Fibroblast of skin of back (primary cell): ENCODE measurements around the gene NOS1.
A peak's percentile ranks its signal among the peaks of the same experiment; 100 is the strongest.

Experiments used
- DNase-seq: peaks from one replicate; pipeline ENCODE4 v3.0.0-alpha.2; 2013

NOS1 gene

GRCh38 chr12:117363056-117363662 lies 1.7 kb upstream of the NOS1 start:
- no peak for DNase-seq

- DNase-seq = no peak
Observed at GRCh38 chr12:117362391-117362790, 965 bp upstream of the NOS1 start.

- DNase-seq = no peak
Observed at GRCh38 chr12:117361905-117362304, 479 bp upstream of the NOS1 start.

DNA sequence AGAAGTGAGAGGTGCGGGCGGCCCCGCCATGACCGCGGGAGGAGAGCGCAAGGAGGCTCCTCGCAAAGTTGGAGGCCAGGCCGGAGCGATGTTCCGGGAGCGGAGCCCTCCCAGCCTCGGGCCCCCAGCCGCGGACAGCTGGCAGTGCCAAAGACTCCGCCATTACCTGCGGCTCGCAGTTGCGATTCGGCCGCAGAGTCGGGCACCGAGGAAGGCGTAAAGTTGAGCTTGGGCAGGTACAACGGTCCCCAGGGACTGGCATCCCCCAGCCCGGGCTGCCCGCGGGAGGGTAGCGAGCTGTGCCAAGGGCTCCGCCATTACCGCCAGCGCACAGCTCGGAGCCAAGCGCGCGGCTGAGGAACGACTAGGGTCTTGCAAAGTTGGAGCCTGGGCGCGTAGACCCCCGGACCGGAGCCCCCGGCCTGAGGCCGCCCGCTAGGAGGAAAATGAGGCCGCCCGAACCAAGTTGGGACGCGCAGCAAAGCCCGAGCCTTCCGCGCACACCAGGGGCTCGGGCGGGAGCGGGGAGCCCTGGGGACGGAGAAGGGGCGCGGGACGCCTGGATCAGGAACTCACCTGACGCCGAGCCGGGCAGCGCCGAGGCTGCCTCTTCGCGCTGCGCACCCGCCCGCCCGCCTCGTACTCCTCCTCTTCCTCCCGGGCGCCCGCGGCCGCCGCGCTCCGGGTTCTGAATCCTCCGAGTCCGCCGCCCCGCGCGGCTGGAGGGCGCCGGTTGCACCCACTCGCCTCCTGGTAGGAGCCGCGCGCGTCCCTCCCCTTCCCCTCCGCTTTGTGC lies 677 bp downstream of the NOS1 start:
- DNase-seq = no peak

DNA sequence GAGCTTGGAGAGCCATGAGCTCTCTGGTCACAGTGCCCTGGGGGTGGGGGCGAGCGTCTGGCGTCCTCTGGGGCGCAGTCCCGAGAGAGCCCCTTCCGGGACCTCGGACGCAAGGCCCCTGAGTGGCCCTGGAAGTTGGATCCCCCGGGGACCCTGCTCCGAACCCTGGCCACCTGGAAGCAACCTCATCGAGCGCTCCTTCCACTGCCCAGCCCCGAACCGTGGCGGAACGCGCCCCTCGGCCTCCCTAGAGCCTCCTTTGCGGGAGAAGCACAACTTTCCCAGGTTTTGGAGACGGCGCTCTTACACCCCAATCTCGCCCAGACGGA lies 1.2 kb downstream of the NOS1 start:
- no peak for DNase-seq

GRCh38 chr12:117359029-117359845 lies 2.2 kb downstream of the NOS1 start:
- DNase-seq = no peak

GRCh38 chr12:117356048-117356447 lies 5.4 kb downstream of the NOS1 start:
- peak; percentile 27 for DNase-seq

GRCh38 chr12:117352883-117353282 lies 8.5 kb downstream of the NOS1 start:
- DNase-seq = no peak

- no peak for DNase-seq
Observed at GRCh38 chr12:117352206-117352605, 9.2 kb downstream of the NOS1 start.

- no peak for DNase-seq
Observed at GRCh38 chr12:117350140-117350539, 11.3 kb downstream of the NOS1 start.

- DNase-seq = no peak
Observed at GRCh38 chr12:117347588-117347987, 13.8 kb downstream of the NOS1 start.

DNA sequence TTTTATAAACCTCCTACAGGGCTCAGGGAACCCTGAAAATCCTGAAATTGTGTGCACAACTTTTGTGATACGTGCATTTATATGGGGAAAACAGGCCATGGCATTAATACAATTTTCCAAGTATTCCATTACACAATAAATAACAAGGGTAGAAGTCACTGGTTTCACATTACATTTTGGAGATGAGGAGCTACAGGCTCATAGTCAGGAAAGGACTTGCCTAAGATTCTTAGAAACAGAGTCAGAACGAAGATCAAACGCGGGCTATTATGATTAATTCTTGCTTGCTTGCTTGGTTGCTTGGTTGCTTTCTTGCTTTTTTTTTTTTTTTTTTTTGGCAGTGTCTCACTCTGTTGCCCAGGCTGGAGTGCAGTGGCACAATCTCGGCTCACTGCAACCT lies 16.7 kb downstream of the NOS1 start:
- DNase-seq = no peak

DNA sequence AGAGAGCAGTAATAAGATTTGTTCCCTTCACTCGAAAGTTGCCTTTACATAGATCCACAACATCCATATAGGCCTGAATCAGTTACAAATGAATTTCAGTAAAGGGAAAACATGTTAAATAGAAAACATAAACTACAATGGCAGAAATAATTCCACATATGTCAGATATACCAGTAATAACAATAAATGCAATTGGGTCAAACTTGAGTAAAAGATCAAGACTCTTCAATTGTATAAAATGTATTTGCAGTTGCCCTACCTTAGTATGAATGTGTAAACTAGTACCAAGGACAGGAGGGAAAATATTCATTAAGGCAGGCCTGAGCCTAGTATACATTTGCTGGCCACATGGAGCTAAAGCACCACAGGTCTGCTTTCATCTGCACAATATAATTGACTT lies 17.6 kb downstream of the NOS1 start:
- DNase-seq = no peak

DNA sequence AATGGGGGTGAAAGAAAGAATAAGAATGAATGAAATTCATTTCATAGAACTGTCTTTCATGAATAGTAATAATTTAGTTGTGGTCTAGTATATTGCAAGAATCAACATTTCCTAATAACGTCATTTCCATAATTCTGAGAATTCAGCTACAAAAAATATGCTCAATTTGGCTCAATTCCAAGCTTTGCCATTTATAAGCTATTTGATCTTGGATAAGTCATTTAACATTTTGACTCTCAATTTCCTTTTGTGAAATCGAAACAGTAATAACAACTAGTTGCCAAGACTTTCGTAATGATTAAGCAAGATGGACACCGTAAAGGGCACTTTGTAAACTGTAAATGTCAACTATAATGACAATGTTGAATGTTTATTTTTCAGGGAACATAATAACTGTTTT lies 18.1 kb downstream of the NOS1 start:
- no peak for DNase-seq

- DNase-seq = no peak
Observed at GRCh38 chr12:117342682-117343081, 18.7 kb downstream of the NOS1 start.

DNA sequence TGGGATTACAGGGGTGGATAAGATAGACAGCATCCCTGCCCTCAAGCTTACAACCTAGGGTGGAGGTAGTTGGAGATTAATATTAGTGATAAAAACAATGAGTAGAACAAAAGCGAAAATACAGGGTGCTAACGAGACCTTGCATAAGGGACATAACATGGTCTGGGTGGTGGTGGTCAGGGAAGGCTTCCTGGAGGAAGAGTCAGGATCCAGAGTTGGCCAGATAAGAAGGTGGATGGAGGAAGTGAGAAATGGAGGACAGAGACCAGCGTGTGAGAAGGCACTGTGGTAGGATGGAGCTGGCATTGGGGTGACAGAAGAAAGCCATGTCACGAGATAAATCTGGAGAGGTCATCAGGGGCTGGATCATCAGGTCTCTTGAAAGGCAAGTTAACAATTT lies 19.2 kb downstream of the NOS1 start:
- DNase-seq = no peak

DNA sequence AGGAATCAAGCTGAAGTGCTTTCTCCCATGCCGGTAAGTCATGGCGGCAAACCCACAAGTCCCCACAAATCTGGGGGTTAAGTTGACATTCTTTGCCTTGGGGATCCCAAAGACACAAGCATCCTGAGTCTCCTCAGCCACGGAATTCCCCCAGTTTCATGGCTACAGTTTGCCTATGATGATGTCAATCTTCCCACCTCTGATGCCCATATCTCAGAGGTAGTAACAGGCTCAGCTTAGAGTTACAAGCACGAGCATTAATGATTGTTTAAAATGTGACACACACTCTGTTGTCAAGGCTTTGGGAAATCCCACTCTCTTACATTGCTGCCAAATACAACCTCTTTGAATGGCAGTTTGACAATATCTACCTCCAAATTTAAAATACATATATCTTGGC lies 22.3 kb downstream of the NOS1 start:
- no peak for DNase-seq

DNA sequence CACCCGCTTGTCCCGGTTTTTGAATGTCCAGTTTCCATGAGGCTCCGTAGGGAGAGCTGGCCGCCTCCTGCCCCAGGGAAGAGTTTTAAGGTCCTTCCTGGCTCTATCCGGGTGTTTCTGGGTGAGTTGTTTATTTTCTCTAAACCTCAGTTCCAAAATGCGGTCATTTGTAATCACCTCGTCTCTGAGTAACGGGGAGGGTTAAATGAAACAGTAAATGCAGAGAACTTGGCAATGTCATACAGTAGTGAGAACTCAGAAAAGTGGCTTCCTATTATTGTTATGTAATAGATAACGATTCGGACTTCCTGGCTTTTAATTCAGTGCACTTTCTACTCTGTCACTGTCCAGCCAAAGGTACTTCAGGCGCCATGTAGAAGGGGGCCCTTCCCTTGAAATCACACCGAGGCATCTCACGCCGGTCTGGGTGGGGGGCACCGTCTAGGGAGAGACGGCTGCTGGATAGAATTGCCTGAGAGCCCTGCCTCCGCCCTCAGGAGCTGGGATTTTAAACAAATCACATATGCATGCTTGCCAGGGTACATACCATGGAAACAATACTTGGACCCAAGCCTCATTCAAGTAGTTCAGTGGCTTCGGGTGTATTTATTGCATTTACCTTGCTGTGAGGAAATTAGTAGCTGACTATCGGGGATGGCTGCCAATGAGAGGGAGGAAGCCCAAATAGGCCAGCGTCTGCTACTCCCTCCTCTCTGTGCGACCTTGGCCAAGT lies 26.4 kb downstream of the NOS1 start:
- no peak for DNase-seq

DNA sequence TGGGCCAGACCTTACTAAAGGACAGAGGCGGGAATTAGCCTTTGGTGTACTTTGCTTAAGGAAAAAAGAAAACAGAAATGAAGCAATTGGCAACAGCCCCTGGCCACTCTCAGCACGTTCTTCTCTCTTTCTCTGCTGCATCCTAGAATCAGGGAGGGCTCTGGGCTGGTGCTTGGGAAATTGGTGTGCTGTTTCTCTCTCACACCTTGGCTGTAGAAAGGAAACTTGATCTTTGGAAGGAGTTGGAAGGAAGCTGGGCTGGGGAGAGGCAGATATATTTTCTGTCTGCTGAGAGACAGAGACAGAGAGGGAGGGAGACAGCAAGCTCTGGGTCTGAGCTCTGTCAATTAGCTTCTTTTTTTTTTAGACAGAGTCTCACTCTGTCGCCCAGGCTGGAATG lies 27.4 kb downstream of the NOS1 start:
- DNase-seq = no peak

GRCh38 chr12:117333331-117333881 lies 28.0 kb downstream of the NOS1 start:
- DNase-seq = no peak

GRCh38 chr12:117331691-117332090 lies 29.7 kb downstream of the NOS1 start:
- no peak for DNase-seq

DNA sequence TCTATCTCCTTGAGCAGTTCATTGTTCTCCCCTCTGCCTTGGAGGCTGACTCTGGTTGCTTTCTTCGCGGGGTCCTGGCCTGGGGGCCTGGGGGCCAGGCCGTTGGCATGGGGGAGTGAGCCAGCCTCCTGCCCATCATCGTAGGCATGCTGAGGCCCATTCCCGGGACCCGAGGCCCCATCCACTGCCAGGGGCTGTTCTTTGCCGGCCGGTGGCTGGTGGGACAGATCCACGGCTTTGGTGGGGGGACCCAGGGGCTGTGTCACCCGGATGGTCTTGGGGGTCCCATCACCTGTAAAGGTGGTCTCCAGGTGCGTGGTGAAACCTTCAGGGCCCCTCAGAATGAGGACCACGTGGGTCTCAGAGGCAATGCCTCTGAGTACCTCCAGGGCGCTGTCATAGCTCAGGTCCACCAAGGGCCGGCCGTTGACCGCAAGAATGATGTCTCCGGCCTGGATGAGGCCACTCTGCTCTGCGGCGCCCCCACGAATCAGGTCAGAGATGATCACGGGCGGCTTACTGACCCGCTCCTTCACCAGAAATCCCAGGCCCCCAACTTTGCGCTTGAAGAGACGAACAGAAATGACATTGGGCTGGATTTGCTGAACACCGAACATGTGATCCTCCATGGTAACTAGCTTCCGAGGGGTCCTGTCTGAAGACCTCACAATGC lies 30.8 kb downstream of the NOS1 start:
- no peak for DNase-seq
